OCI-M1 (cell line): ENCODE measurements around the gene CAMK2D.

Experiments used
- DNase-seq: peaks from one replicate; lab custom pipeline; 2025; lab: John Stamatoyannopoulos, UW

Gene CAMK2D

GRCh38 chr4:113564493-113564892 lies 197.0 kb downstream of the CAMK2D start:
- no peak for DNase-seq

- DNase-seq: no peak
Measured at GRCh38 chr4:113563691-113564378, 197.7 kb downstream of the CAMK2D start.

GRCh38 chr4:113561758-113562157 lies 199.8 kb downstream of the CAMK2D start:
- no peak for DNase-seq

- DNase-seq: no peak
Measured at GRCh38 chr4:113561092-113561491, 200.4 kb downstream of the CAMK2D start.

- no peak for DNase-seq
Measured at GRCh38 chr4:113560579-113560978, 201.0 kb downstream of the CAMK2D start.

- DNase-seq: no peak
Measured at GRCh38 chr4:113559947-113560346, 201.6 kb downstream of the CAMK2D start.

GRCh38 chr4:113556382-113557134 lies 205.0 kb downstream of the CAMK2D start:
- no peak for DNase-seq

- no peak for DNase-seq
Measured at GRCh38 chr4:113555868-113556267, 205.7 kb downstream of the CAMK2D start.

- DNase-seq: no peak
Measured at GRCh38 chr4:113553082-113553481, 208.5 kb downstream of the CAMK2D start.

GRCh38 chr4:113550510-113550909 lies 211.0 kb downstream of the CAMK2D start:
- no peak for DNase-seq

GRCh38 chr4:113548303-113548702 lies 213.2 kb downstream of the CAMK2D start:
- no peak for DNase-seq

GRCh38 chr4:113547487-113548042 lies 214.0 kb downstream of the CAMK2D start:
- DNase-seq: peak; percentile 90

- DNase-seq: no peak
Measured at GRCh38 chr4:113541933-113542332, 219.6 kb downstream of the CAMK2D start.

- DNase-seq: peak; percentile 11
Measured at GRCh38 chr4:113540859-113541258, 220.7 kb downstream of the CAMK2D start.

GRCh38 chr4:113539408-113539807 lies 222.1 kb downstream of the CAMK2D start:
- no peak for DNase-seq

GRCh38 chr4:113537628-113538027 lies 223.9 kb downstream of the CAMK2D start:
- no peak for DNase-seq

- no peak for DNase-seq
Measured at GRCh38 chr4:113537203-113537602, 224.3 kb downstream of the CAMK2D start.

GRCh38 chr4:113534711-113535110 lies 226.8 kb downstream of the CAMK2D start:
- no peak for DNase-seq

- DNase-seq: no peak
Measured at GRCh38 chr4:113531572-113531971, 230.0 kb downstream of the CAMK2D start.

GRCh38 chr4:113528395-113528794 lies 233.1 kb downstream of the CAMK2D start:
- no peak for DNase-seq

- DNase-seq: no peak
Measured at GRCh38 chr4:113525521-113525920, 236.0 kb downstream of the CAMK2D start.

GRCh38 chr4:113524505-113525186 lies 236.9 kb downstream of the CAMK2D start:
- no peak for DNase-seq

GRCh38 chr4:113524096-113524495 lies 237.4 kb downstream of the CAMK2D start:
- DNase-seq: no peak
